ENCODE measurements around the gene ADCY4.
A peak's percentile ranks its signal among the peaks of the same experiment; 100 is the strongest.

The ADCY4 gene

DNA sequence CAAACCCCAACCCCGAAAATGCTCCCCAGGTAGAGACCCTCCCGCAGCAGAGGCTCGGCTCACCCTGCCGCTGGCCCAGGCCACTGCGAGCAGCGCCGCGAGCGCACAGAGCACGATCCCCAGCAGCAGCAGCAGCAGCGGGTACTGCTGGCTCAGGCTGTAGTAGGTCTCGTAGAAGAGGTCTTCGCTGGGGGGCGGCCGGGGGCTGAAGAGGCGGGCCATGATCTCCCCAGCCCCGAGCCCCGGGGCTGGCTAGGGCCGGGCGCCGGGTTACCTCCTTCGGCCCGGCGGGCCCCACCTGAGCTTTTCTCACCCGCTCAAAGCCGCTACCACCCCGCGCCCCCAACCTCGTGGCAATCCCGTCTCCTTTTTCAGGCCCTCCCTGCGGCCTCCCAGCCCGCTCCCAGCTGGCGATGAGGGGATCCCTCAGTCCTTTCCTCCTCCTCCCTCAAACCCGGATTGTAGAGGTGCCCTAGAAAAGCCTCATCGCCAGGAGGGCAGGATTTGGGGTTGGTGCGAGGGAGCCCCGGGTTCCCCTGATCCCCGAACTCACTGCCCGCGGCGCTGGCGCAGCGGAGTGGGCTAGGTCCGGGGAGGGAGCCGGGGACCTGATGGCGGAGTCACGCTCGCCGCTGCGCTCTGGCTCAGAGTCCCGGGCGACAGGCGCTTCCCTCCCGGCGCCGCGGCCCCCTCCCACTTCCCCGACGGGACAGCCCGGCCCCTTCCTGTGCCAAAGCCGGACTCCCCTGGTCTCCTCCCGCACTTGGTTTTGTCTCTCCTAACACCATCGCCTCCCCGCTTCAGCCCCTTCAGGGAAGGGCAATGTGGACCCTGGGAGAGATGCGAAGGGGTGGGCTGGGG lies at the start of gene ADCY4:
Gene ADCY4, minus strand, starts transcription at position 641 of the 861 bp plus-strand sequence. Its CDS starts 419 bp downstream, at position 222.
- H3K4me3 ChIP-seq (ENCODE audit: low read depth, low read length), result no peak within 1 kb of the TSS
- no peak within 1 kb of the TSS for H3K27ac ChIP-seq
- TF ChIP-seq, protein P1, sequence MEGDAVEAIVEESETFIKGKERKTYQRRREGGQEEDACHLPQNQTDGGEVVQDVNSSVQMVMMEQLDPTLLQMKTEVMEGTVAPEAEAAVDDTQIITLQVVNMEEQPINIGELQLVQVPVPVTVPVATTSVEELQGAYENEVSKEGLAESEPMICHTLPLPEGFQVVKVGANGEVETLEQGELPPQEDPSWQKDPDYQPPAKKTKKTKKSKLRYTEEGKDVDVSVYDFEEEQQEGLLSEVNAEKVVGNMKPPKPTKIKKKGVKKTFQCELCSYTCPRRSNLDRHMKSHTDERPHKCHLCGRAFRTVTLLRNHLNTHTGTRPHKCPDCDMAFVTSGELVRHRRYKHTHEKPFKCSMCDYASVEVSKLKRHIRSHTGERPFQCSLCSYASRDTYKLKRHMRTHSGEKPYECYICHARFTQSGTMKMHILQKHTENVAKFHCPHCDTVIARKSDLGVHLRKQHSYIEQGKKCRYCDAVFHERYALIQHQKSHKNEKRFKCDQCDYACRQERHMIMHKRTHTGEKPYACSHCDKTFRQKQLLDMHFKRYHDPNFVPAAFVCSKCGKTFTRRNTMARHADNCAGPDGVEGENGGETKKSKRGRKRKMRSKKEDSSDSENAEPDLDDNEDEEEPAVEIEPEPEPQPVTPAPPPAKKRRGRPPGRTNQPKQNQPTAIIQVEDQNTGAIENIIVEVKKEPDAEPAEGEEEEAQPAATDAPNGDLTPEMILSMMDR (IDR thresholded peaks at IDR 0.05; ENCODE audit: low read depth, low read length), result no peak
- H3K9me3 ChIP-seq (ENCODE audit: severe bottlenecking), result no peaks in the 10 kb centered on the region
- H3K27me3 ChIP-seq (ENCODE audit: insufficient read depth, low read depth, severe bottlenecking), result peaks cover 2% of the 10 kb centered on the region
- DNase-seq, result no peak
- no peaks in the 10 kb centered on the region for H3K36me3 ChIP-seq

DNA sequence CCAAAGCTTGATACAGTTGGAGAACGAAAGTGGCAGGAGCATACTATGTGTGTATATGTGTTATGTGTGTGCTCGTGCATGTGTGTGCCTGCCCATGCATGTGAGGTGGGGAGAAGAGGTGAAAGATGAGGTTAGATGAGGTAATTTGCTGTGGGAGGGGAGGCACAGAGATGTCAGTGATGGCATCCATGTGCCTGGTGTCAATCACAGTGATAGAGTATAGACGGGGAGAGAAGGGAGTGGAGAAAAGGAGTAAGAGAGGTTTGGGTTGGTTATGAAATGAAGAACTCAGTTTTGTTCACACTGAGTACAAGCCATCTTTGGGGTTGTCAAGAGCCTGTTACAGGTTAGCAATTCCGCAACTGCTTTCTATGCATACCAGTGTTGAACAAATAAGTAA lies 49.3 kb upstream of the ADCY4 start:
- H3K4me3 ChIP-seq (ENCODE audit: low read depth, low read length), result no peak overlapping the region
- TF ChIP-seq, protein P1 (IDR thresholded peaks at IDR 0.05; ENCODE audit: low read depth, low read length), result no peak

DNA sequence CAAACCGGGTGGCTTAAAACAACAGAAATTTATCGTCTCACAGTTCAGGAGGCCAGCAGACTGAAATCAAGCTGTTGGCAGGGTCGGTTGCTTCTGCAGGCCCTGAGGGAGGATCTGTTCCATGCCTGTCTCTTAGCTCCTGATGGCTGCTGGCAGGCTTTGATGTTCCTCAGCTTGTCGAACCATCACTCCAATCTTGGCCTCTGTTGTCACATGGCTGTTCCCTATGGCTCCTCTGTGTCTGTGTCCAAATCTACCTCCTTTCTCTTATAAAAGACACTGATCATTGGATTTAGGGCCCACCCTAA lies 47.1 kb upstream of the ADCY4 start:
- TF ChIP-seq, protein P1 (IDR thresholded peaks at IDR 0.05; ENCODE audit: low read depth, low read length), result no peak
- Histone ChIP-seq H3K36me3 (no peaks in the 10 kb centered on the region), H3K27me3 (ENCODE audit: insufficient read depth, low read depth, severe bottlenecking) (no peaks in the 10 kb centered on the region), H3K27ac (peak overlapping the region; percentile 21), H3K4me3 (ENCODE audit: low read depth, low read length) (no peak overlapping the region), H3K9me3 (ENCODE audit: severe bottlenecking) (no peaks in the 10 kb centered on the region)
- no peak for DNase-seq

More for the DNA sequence above, 49.3 kb upstream of the ADCY4 start:
- no peaks in the 10 kb centered on the region for H3K27me3 ChIP-seq (ENCODE audit: insufficient read depth, low read depth, severe bottlenecking)
- no peaks in the 10 kb centered on the region for H3K36me3 ChIP-seq
- no peak for DNase-seq
- no peak overlapping the region for H3K27ac ChIP-seq
- no peaks in the 10 kb centered on the region for H3K9me3 ChIP-seq (ENCODE audit: severe bottlenecking)

DNA sequence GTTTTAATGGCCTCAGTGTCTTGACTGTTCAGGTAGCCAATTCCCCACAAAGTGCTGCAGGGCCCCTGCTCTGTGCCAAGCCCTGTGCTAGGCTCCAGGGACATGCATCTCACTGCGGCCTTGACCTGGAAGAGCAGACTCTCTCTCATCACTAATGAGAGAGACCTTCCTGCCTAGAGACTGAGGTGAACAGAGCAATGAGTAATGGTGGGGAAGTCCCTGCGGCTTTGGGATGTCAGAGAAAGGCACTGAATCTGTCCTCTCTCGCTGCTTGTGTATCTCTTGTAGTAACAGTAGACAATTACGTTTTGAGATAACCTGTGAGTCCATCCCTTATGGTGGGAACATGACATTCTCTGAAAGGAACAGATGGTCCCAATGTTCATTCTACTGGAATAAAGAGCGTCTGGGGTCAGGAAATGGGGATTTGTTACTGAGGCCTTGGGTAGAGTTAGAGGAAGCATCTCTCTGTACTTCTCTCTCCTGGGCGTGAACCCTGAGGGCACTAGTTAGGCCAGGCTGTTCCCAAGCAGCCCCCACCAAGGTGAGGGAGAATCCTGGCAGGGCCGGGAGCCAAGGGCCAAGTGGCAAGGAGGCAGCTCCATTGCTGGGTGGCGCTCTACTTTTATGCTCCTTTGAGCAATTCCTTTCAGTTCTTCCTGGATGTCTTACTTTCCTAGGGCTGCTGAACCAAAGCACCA lies 46.6 kb upstream of the ADCY4 start:
- no peaks in the 10 kb centered on the region for H3K27me3 ChIP-seq (ENCODE audit: insufficient read depth, low read depth, severe bottlenecking)
- peak overlapping the region; percentile 21 for H3K27ac ChIP-seq
- no peaks in the 10 kb centered on the region for H3K36me3 ChIP-seq
- H3K9me3 ChIP-seq (ENCODE audit: severe bottlenecking), result no peaks in the 10 kb centered on the region
- no peak overlapping the region for H3K4me3 ChIP-seq (ENCODE audit: low read depth, low read length)
- DNase-seq, result peak; percentile 16
- TF ChIP-seq, protein P1 (IDR thresholded peaks at IDR 0.05; ENCODE audit: low read depth, low read length), result no peak

DNA sequence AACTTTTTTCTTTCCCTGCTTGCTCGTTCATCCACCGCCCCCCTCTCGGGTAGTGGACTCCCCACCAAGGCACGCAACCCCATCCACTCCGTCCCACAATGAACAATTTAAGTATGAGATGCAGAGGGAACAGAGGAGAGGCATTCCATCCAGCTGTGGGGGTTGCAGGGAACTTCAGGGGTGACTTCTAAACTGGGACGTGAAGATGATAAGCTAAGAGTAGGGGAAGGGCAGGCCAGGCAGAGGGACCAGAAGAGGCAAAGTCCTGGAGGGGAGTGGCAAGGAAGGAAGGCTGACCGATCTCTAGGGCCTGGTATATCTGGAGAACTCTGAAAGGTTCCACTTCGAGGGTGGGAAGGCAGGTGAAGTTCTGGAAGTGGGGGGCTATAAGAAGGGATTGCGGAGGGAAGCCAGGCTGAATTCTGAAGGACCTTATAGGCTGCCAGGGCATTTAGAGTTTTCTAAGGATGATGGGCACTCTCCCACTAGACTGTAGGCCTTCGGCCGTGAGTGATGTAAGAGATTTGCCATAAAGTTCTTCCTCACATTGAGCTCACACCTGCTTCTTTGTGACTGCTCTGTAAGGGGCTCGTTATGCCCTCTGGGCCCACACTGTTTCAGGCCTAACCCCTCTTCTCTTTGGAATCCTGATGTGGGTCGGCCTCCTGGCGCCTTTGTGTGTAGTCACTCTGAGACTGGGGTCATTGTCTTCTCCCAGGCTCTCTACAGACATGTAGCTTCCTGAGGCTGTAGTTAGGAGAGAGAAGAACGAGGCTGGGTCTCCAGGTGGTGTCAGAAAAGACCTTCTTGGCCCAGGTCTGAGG lies 45.2 kb upstream of the ADCY4 start:
- DNase-seq, result no peak
- H3K36me3 ChIP-seq, result no peaks in the 10 kb centered on the region
- H3K27ac ChIP-seq, result no peak overlapping the region
- H3K27me3 ChIP-seq (ENCODE audit: insufficient read depth, low read depth, severe bottlenecking), result no peaks in the 10 kb centered on the region
- no peaks in the 10 kb centered on the region for H3K9me3 ChIP-seq (ENCODE audit: severe bottlenecking)
- TF ChIP-seq, protein P1 (IDR thresholded peaks at IDR 0.05; ENCODE audit: low read depth, low read length), result no peak
- no peak overlapping the region for H3K4me3 ChIP-seq (ENCODE audit: low read depth, low read length)

Data from WERI-Rb-1 (cell line).